BE2C (cell line): ENCODE results near the gene GRPEL1.

Experiments used
- DNase-seq: peaks from one replicate; pipeline ENCODE4 v3.0.0-alpha.2; 2020
- H3K27me3 ChIP-seq: fragments of 250-450 bp; sonication (Bioruptor Pico); 2 replicates; pipeline ENCODE4 v1.5.1; 2020; ENCODE audit warnings: mild to moderate bottlenecking
- H3K36me3 ChIP-seq: fragments of 250-450 bp; sonication (Bioruptor Pico); 2 replicates; pipeline ENCODE4 v1.5.1; 2020; ENCODE audit warnings: mild to moderate bottlenecking
- H3K4me1 ChIP-seq: fragments of 250-450 bp; sonication (Bioruptor Pico); 2 replicates; pipeline ENCODE4 v1.5.1; 2020
- H3K4me3 ChIP-seq: 2 replicates; pipeline ENCODE4 v1.5.1; 2011; ENCODE audit warnings: low read depth, low read length
- H3K9me3 ChIP-seq: fragments of 250-450 bp; sonication (Bioruptor Pico); 2 replicates; pipeline ENCODE4 v1.5.1; 2020
- CTCF ChIP-seq: IDR thresholded peaks from 2 replicates; pipeline ENCODE4 v1.5.1; 2012; ENCODE audit warnings: mild to moderate bottlenecking, low read depth, low read length

Gene GRPEL1

GRCh38 chr4:7068883-7069282, 1.0 kb upstream of the GRPEL1 start:
- no peak for DNase-seq
- H3K9me3 ChIP-seq, result no peaks in the 10 kb centered on the region
- no peak for TF ChIP-seq CTCF

GRCh38 chr4:7068279-7068842, 497 bp upstream of the GRPEL1 start:
- peaks cover 24% of the 10 kb centered on the region for H3K36me3 ChIP-seq
- H3K9me3 ChIP-seq, result no peaks in the 10 kb centered on the region
- DNase-seq, result no peak
- H3K4me1 ChIP-seq, result no peaks in the 10 kb centered on the region
- TF ChIP-seq CTCF, result no peak
- peak overlapping the region; percentile 92 for H3K4me3 ChIP-seq
- H3K27me3 ChIP-seq, result no peaks in the 10 kb centered on the region

More at GRCh38 chr4:7068883-7069282, 1.0 kb upstream of the GRPEL1 start:
- Histone ChIP-seq H3K4me3 (peak overlapping the region; percentile 92), H3K4me1 (no peaks in the 10 kb centered on the region), H3K27me3 (no peaks in the 10 kb centered on the region), H3K36me3 (peaks cover 19% of the 10 kb centered on the region)

- Histone ChIP-seq H3K36me3 (peaks cover 33% of the 10 kb centered on the region), H3K4me1 (no peaks in the 10 kb centered on the region), H3K27me3 (no peaks in the 10 kb centered on the region), H3K4me3 (peak overlapping the region; percentile 92), H3K9me3 (no peaks in the 10 kb centered on the region)
- no peak for DNase-seq
- TF ChIP-seq CTCF, result no peak
Observed at GRCh38 chr4:7067126-7067451, 775 bp downstream of the GRPEL1 start.

- no peaks in the 10 kb centered on the region for H3K4me1 ChIP-seq
- no peak for DNase-seq
- H3K4me3 ChIP-seq, result peak overlapping the region; percentile 92
- H3K9me3 ChIP-seq, result no peaks in the 10 kb centered on the region
- peaks cover 39% of the 10 kb centered on the region for H3K36me3 ChIP-seq
- TF ChIP-seq CTCF, result no peak
- H3K27me3 ChIP-seq, result no peaks in the 10 kb centered on the region
Observed at GRCh38 chr4:7066493-7066892, 1.4 kb downstream of the GRPEL1 start.

GRCh38 chr4:7066006-7066405, 1.9 kb downstream of the GRPEL1 start:
- Histone ChIP-seq H3K4me1 (no peaks in the 10 kb centered on the region), H3K9me3 (no peaks in the 10 kb centered on the region), H3K4me3 (no peak overlapping the region), H3K27me3 (no peaks in the 10 kb centered on the region), H3K36me3 (peaks cover 44% of the 10 kb centered on the region)
- no peak for DNase-seq
- no peak for TF ChIP-seq CTCF

GRCh38 chr4:7063362-7063761, 4.5 kb downstream of the GRPEL1 start:
- H3K4me1 ChIP-seq, result no peaks in the 10 kb centered on the region
- TF ChIP-seq CTCF, result no peak
- H3K36me3 ChIP-seq, result peaks cover 71% of the 10 kb centered on the region
- H3K27me3 ChIP-seq, result no peaks in the 10 kb centered on the region
- DNase-seq, result no peak
- H3K9me3 ChIP-seq, result no peaks in the 10 kb centered on the region
- H3K4me3 ChIP-seq, result no peak overlapping the region
